HG03354 (cell line): ENCODE results near the gene PTER.

Experiments
- ATAC-seq: cut with Tn5 transposase; IDR thresholded peaks from one replicate; pipeline ENCODE4 v1.9.1; 2021; ENCODE audit warnings: mild to moderate bottlenecking; ENCODE audit not compliant: unreplicated experiment, poor library complexity, severe bottlenecking

PTER gene

DNA sequence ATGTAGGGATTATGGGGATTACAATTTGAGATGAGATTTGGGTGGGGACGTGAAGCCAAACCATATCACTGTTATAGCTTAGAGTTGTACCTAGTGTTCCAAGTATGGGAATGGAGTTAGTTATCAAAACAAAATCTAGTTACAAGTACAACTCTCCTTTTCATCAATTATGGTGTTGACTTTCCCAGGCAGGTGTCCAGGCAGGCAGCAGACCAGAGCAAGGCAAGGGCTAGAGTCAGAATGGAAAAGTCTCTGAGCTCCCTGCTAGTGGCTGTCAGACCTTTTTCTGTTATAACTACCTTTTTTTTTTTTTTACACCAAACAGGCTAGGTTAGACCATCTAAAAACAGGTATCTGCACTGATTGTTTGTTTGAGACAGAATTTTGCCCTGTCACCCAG is 29.2 kb downstream of the PTER start:
- no peak for ATAC-seq

DNA sequence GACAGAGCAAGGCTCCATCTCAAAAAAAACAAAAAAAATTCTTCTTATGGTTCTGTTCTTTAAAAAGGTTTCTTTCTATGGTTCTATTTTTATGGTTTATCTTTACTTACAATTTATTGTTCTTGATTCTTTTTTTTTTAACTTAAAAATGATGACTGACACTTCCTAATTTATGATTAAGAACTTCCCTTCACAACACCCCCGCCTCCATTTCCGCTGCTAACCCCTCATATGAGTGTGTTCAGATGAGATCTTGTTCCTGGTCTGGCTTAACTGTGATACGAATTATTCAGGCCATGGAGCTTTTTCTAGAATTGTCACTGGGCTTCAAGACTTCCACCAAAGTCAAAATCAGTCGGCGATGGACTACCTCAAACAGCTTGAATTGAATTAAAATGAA is 33.9 kb downstream of the PTER start:
- ATAC-seq = no peak

DNA sequence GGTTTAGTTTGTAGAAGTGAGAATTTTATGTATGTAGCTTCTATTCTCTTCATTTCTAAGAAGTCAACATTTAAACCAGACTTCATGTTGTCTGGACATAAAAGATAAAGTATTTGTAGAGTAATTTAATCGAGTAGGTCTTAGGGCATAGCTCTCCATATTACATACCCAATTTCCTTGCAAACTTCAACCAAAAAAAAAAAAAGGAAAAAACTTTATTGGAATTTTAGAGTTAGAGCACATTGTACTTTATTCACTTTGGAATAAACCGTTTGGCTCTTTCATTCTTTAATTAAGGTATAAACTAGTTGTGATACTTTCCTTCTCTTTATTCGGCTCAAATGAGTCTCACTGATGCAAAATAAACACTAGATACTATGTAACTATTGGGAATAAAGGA is 36.0 kb downstream of the PTER start:
- no peak for ATAC-seq

DNA sequence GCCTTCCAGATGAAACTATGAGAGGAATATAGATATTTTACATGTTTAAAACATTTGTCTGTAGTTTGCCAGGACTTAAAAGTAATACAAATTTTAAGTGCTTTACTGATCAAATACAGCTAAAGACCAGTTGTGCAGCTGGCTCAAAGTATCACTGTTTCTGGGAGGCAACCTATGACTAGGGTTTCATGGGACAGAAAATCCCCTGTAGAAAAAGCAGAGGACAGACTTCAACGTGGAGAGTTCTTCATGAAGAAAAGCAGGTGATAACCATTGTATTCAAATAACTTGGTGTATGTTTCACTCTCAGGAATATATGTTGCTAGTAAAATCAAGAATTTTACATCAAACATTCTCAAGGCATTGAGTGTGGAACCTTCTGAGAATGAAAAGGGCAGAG is 40.9 kb downstream of the PTER start:
- no peak for ATAC-seq

DNA sequence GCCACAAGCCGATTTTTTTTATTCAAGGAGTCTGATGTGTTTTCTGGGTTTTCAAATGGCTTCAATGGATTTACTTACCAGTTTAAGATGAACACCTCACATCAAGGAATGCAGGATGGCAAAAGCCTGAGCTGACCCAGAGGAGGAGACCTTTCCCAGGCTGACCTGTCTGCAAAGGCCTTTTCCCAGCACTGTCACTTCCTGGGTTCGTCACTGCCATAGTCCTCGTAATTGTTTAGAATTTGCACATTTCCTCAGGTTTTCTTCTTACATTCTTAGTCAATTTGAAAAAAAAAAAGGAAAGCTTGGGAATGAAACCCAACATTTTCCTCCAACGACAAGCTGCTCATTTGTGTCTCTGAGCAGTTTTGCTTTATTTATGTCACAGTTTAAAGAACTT is 42.0 kb downstream of the PTER start:
- ATAC-seq = no peak

DNA sequence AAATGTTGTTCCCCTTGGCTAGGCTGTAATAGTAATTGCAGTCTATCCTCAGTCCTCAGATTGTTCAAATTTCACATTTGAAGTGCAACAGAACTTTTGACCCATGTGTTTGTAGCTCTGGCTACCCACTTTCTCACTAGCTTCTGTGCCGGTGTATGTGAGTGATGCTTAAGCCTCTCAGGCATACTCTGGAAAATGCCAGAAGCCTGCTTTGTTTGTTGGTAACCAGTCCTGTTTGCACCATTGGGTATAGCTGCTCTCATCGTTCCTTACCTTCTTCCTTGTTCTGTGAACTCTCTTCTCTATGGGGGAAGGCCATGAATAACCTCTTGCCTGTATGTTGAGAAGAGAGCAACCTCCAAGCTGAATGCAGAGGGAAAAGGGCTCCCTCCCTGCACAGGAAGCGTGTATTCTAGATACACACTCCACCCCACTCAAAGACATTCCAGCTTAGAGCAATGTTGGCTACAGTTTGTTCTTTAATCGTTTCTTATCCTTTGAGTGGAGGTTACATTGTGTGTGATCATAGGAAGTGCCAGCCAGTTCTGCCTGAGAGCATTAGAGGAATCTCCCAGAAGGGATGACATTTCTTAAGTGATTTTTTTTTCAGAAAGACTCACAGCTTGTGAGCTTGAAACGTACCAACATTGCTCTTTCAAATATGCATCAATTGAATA is 44.4 kb downstream of the PTER start:
- ATAC-seq = no peak

DNA sequence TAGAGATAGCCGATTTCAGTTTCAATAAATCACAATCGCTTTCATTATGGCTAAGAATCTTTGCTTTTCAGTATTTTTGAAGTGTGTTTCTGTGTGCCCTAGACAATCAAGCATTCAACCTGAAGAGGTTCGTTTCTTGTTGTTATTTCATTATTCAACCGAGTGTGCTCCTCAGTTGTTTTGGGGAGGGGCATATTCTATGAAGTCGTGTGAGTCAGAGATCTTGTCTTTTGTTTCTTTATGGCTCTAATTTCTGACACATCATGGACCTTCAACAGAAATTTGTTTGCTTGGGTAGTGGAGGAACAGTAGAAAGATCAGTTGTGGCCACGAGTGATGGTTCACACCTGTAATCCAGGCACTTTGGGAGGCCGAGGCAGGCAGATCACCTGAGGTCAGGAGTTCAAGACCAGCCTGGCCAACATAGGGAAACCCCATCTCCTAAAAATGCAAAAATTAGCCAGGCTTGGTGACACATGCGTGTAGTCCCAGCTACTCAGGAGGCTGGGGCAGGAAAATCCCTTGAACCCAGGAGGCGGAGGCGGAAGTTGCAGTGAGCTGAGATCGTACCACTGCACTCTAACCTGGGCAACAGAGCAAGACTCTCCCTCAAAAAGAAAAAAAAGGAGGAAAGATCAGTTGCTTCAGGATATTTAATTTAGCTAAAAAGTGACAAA is 46.6 kb downstream of the PTER start:
- ATAC-seq = no peak

DNA sequence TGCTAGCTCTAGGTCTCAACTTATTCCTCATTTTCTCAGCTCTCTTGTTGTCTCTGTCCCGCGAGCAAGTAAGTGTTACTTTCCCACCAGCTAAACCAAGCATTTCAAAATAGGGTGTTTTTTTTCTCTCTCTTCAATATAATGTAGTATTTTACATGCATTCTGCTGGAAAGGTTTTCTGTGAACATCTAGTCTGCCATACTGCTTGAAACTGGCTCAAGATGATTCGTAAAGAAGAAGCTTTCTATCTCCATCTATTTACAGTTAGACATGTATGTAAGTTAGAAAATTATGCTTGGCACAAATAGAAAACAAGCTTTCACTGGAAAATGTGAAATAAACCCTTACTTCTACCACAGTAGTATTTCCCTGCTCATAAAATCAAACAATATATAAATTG is 53.7 kb downstream of the PTER start:
- ATAC-seq = no peak

DNA sequence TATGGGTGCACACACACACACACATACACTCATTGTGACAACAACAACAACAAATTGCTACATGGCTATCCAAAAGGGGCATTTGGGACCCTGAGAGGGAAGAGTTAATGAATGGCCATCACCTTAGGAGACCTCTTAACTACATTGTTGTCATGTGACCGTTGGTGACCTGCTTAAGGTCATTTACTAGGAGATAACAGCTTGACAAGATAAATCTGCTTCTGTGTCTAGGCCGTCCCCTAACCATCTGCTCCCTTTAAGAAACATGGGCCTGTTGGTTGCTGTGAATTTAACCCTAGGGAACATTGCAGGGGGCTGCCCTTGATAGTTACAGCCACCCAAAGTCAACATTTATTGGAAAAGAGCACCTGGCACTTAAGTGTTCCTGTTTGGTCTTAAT is 55.1 kb downstream of the PTER start:
- ATAC-seq = no peak

DNA sequence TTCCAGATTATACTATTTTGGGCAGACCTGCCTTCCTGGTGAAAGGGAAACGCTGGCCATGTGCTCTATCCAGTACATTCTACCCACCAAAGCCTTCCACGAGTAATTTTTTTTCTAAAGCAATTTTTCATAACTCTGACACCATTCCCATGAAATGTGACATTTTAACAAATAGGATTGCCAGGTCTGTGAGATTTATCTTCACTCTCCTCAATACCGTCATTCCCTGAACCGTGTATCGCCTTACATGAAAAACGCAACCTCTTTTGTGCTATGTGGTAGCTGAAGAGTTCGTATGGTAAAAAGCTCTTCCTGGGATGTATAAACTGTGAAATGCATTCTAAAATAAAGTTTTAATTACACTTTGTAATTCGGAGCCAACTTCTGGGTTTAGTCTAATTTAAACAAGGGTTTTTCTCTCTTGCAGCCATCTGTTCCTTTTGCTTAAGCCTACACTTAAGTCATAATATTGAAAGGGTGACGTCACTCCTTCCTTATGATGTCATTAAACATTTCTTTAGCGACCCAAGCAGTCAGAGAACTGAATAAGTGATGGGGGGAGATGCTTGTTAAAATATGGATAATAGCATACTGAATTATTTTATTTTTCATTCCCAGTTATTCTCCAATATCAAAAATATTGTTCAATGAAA is 57.2 kb downstream of the PTER start:
- ATAC-seq = no peak

DNA sequence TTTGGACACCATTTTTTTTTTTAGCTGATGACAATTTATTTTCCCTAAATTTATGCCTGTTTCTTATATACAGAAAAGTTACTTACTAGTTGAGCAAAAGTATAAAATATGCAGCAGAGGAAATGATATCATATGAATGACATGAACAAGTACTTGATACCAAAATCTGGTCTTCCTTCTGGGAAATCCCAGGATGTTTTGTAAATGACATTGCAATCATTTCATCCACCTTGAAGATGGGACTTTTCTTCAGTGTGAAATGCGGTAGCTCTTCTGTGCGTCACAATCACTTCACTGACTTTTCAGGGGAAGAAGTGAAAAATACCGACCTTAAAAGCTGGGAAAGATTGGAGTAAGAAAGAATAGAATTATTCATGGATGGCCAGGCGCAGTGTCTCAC is 61.1 kb downstream of the PTER start:
- no peak for ATAC-seq

DNA sequence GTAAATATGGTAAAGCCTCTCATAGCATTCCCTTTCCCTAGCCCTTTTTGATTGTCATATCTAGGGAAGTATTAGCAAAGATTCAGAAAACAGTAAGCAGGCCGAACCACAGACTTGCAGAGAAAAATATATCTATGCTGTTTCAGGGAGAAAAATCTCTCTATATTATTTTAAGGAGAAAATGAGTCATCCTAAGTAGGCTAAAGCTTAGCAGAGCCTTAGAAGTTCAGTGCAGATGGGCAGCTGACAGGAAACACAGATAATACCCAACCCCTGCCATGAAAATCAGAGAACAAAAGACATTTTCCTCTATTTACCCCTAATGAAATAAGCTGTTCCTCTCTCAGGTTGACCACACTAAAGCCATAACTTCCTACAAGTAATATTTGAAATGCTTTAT is 68.4 kb downstream of the PTER start:
- ATAC-seq = no peak

DNA sequence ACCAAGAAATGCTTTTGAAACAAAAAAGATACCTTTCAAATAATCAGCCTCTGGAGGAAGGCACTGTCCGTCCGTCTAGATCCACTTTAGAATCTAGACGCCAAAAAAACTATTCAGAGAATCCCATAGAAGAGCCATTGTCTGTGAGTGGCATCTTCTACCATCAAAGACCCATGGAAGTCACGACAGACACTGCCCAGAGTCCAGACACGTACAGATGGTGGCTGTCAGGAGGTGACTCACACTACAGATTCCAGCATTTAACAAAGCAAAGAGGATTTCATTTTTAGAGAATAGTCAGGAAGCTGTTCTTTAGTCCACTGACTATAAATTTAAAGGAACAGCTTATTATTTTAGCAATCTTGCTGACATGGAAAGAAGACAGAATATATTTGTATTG is 73.2 kb downstream of the PTER start:
- no peak for ATAC-seq

DNA sequence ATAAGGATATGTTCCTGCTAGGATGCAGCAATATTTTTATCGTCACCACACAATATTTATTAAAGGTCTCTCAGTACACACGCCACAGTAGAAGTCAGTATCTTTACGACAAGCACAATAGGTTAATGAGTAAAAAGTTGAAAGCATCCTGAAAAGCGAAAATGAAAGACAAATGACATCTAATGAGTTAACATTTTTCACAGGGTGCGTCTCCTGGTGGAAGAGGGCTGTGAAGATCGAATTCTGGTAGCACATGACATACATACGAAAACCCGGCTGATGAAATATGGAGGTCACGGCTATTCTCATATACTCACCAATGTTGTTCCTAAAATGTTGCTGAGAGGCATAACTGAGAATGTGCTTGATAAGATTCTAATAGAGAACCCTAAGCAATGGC is 74.0 kb downstream of the PTER start:
- no peak for ATAC-seq

DNA sequence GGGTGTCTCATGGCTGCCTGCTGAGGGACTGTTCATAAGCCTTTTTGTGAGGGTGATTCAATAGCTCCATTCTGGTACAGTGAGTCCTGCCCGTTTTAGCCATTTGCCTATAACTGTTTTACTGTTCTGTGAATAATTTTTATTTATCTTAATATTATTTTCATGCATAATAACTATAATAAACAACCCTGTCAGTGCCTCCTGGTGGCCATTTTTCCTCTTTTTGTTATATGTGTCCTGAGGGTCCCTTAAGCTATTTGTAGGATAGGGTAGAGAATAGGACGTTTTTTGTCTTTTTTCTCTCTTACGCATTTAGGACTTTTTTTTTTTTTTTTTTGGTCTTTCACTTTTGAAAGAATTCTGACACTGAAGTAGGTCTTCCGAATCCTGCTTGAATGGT is 82.0 kb downstream of the PTER start:
- ATAC-seq = no peak

DNA sequence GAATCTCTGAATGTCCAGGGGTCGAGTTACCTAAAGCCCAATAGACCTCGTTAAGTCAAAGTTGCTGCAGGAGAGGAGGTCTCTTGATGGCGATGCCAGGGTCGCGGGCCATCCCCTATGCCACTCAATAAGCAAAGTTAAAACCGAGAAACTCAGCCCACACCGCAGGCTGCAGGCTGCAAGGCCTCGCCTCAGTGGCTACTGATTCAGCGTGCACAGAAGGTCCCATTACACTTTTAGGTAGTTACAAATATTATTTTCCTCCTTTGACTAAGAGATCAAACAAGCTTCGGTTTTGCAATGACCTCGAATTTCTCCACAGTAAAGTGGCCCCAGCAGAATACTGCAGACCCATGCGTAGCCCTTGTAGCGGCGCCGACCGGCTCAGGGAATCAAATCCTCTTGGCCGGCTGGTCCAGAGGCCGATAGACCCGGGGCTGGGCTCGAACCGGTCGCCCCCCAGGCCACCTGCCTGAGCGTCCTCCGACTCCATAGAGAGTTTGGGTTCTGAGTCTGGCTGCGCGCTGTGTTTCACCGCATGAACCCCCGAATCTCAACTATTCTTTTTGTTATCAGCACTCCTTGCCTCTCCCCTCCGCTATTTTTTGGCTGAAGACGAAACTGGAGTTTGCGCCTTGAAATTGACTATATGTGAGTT is 82.6 kb downstream of the PTER start:
- ATAC-seq = no peak

DNA sequence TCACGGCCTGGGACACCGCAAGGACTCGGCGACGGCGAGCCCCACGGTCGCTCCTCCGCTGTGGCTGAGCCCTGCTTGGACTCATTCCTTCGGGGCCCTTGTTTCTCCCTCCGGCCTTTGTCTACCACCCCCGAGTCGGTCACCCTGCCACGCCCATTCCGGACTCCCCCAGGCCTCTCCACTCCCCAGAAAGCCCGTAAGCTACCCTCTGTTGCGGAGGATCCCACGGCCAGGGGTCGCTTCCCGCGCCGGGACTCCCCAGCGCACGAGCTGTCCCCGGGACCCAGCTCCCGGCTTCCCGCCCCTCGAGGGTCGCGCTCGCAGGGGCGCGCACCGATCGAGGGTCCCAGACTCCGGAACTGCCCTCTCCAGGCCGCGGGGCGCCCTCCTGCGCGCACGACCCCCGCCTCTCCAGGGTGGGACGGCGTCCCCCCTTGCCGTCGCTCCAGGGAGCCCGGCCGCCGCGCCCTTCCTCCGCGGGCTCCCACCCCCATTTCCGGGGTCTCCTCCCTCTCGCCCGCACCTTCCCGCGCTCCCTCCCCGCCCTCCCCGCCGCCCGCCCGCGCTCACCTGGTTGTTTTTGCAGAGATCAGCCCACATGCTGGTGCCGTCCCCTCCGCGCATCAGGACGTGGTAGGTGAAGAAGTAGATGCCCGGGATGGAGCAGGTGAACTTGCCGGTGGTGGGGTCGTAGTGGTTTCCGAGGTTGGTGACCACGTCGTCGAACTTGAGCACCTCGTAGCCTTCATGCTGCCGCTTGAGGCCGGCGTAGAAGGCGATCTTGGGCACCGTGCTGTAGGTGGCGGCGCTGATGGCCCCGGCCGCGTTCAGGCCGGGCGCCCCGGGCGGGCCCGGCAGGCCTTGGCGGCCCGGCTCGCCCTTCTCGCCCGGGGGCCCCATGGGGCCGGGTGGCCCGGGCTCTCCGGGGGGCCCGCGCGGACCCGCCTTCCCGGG is 83.4 kb downstream of the PTER start:
- peak; percentile 40 for ATAC-seq

DNA sequence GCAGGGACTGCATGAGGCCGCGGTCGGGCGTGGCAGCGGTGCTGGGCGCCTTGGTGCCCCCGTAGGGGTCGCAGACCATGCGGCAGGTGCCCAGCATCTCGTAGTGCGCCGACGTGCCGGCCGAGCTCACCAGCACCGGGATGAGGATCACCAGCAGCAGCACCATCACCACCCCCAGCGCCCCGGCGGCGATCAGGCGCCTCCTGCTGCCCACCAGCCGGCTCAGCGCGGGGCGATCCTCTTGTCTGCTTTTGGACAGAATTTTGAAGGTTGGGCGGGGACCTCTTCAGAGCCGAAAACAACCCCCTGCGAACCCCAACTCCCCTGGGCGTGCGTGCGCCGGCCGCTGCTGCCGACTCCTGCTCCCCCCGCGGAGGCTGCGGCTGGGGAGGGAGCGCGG is 84.1 kb downstream of the PTER start:
- peak; percentile 66 for ATAC-seq

DNA sequence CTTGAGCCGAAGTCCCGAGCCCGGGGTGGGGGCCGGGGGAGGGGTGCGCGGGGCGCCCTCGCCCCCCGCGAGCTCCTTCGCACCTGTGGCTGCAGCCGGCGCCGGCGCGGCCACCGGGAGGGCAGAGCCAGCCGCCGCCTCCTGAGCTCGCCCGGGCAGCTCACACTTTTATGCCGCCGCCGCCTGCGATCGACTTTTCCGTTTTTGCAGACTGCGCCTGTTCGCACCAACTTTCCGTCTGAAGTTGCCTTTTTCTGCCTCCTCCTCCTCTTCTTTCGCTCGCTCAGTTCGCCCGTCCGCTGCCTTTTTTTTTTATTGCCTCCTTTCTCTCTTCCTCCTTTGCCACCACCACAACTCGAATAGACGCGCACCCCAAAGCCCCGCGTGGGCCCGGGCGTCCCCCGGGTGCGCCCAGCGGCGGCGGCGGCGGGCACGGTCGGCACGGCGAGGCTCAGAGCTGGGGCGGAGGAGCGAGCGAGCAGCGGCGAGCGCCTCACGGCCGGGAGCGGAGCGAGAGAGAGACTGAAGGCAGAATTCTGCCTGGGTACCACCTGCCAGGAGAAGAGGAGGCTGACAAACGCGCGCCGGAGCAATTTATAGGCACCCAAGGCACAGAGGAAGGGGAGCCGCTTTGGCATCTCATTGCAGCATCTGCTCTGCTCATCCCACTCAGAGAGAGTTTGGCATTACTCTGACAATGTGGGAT is 84.7 kb downstream of the PTER start, which contains the start of gene C1QL3:
C1QL3 (minus strand) TSS at position 569 of the 706 bp plus-strand sequence. CDS start 814 bp downstream, outside the sequence.
- peak; percentile 51 for ATAC-seq
